Fibroblast of lung (primary cell): Measurements from ENCODE around the gene GTF2F2.

Experiments
- EZH2 ChIP-seq: IDR thresholded peaks from 2 replicates; pipeline ENCODE4 v1.5.1; 2012; ENCODE audit warnings: low read length, control low read depth, mild to moderate bottlenecking; ENCODE audit errors: missing control alignments
- TF ChIP-seq, protein P1 (sequence below), 2 donors: IDR thresholded peaks in 1 of 2; conservative IDR thresholded peaks in 1 of 2; 1 replicate in 1 of 2; 2 replicates in 1 of 2; pipeline ENCODE4 v1.5.1; 2011 to 2012; ENCODE audit warnings: low read length in 2 of 2, control low read depth in 1 of 2, inconsistent platforms in 1 of 2, low read depth in 1 of 2, mild to moderate bottlenecking in 1 of 2

DNA sequence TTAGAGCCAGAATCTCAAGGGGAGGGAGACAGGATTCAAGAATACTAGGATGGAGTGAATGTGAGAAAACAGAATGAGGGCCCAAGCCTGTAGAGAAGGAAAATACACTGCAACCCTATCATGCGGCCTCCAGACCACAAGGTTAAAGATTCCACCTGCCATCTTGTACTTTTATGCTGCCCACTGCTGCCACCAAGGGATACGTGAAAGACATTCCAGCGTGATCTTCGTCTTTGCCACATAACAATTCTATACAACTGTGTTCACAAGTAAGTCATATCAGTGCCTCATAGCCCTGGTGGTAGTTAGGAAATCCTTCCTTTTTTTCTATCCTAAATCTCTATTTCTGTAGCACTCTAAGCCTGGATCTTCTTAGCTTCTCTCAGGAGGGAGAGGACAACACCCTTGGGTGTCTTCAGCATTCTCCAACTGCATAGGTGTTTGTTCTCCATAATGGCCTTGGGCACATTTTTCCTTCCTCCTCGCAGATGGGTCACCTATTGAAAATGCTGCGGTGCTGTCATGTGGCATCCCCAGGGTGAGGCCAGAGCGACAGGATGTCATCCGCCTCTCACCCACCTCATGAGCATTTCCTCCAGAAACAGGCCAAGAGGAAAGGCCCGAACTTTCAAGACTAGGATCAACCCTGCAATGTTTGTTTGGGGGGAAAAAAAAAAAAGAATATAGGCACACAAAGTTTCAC, 207.1 kb downstream of the GTF2F2 start:
- TF ChIP-seq, protein P1, sequence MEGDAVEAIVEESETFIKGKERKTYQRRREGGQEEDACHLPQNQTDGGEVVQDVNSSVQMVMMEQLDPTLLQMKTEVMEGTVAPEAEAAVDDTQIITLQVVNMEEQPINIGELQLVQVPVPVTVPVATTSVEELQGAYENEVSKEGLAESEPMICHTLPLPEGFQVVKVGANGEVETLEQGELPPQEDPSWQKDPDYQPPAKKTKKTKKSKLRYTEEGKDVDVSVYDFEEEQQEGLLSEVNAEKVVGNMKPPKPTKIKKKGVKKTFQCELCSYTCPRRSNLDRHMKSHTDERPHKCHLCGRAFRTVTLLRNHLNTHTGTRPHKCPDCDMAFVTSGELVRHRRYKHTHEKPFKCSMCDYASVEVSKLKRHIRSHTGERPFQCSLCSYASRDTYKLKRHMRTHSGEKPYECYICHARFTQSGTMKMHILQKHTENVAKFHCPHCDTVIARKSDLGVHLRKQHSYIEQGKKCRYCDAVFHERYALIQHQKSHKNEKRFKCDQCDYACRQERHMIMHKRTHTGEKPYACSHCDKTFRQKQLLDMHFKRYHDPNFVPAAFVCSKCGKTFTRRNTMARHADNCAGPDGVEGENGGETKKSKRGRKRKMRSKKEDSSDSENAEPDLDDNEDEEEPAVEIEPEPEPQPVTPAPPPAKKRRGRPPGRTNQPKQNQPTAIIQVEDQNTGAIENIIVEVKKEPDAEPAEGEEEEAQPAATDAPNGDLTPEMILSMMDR (conservative IDR thresholded peaks at IDR 0.05 in 1 of 2, IDR thresholded peaks at IDR 0.05 in 1 of 2; ENCODE audit: low read depth in 1 of 2, low read length in 2 of 2): no peak
- no peak for TF ChIP-seq EZH2
